ENCODE results near the gene TMEM191C.

DNA sequence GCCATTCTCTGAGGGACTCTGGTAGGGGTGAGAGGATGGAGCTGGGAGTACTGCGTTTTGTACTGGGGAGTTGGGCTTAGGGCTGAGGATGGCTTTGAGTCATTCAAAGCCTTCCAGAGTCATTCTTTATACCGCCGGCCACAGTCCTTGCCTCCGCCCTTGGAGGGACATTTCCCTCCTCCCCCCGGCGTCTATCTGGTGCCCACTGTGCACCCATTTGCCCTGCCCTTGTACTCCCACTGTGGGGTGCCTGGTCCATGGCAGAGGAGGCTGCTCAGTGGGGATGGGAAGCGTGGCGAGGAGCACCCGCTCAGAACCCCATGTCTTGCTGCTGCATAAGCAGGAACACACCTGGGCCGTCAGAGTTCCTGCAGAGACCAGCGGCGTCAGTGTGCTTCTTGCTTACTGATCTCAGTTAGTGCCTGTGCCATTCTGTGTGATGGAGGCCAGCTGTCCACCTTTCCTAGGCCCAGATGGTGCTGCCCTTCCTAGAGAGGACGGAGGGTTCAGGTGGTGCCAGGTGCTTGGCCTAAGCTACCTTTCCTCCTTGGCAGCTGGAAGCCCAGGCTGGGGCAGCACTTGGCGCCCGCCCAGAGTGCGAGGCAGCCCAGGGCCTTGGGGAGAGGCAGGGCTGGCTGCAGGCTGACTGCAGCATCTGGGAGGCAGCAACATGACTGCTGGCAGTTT is 23.3 kb upstream of the TMEM191C start:
- TF ChIP-seq POLR2AphosphoS5 (IDR thresholded peaks at IDR 0.05) (no peak), CTCF (IDR thresholded peaks at IDR 0.05) (no peak)

All from prostate gland (tissue), 2 donors.